ENCODE results near the gene HOXD4. TPM values are rescaled to one million over a fixed set of nuclear protein-coding genes. Genes with fewer than 3 reads are reported as not detected.

HOXD4 gene
- total RNA-seq, 1 experiment from 2014 or later, result 1.7 TPM

- in situ Hi-C loops (cut with HindIII; ENCODE audit: low sequenced_read_pairs), result no loop called here
- no peak for DNase-seq (ENCODE audit: low spot score)
These were observed 38.7 kb upstream of the HOXD4 start for GRCh38 chr2:176112375-176113302.

GRCh38 chr2:176114120-176114929 is 37.0 kb upstream of the HOXD4 start:
- in situ Hi-C loops (cut with HindIII; ENCODE audit: low sequenced_read_pairs), result no loop called here
- DNase-seq (ENCODE audit: low spot score), result no peak

GRCh38 chr2:176114930-176115625 is 36.3 kb upstream of the HOXD4 start:
- in situ Hi-C loops (cut with HindIII; ENCODE audit: low sequenced_read_pairs), result no loop called here
- DNase-seq (ENCODE audit: low spot score), result no peak

- DNase-seq (ENCODE audit: low spot score), result no peak
- in situ Hi-C loops (cut with HindIII; ENCODE audit: low sequenced_read_pairs), result no loop called here
These were observed 35.2 kb upstream of the HOXD4 start, which contains the start of gene HOXD10 for GRCh38 chr2:176115883-176116813. TSS of gene HOXD10 (plus strand) at chr2:176116778. CDS start at chr2:176116834, 56 bp downstream.

- in situ Hi-C loops (cut with HindIII; ENCODE audit: low sequenced_read_pairs), result no loop called here
These were observed 34.1 kb upstream of the HOXD4 start for GRCh38 chr2:176117162-176117822.

GRCh38 chr2:176117823-176118371 is 33.5 kb upstream of the HOXD4 start:
- no peak for DNase-seq (ENCODE audit: low spot score)
- in situ Hi-C loops (cut with HindIII; ENCODE audit: low sequenced_read_pairs), result no loop called here

More at GRCh38 chr2:176117162-176117822, 34.1 kb upstream of the HOXD4 start:
- DNase-seq (ENCODE audit: low spot score), result no peak

- DNase-seq (ENCODE audit: low spot score), result no peak
- in situ Hi-C loops (cut with HindIII; ENCODE audit: low sequenced_read_pairs), result no loop called here
These were observed 32.6 kb upstream of the HOXD4 start for GRCh38 chr2:176118601-176119339.

GRCh38 chr2:176120364-176121189 is 30.8 kb upstream of the HOXD4 start:
- in situ Hi-C loops (cut with HindIII; ENCODE audit: low sequenced_read_pairs), result no loop called here
- DNase-seq (ENCODE audit: low spot score), result no peak

- in situ Hi-C loops (cut with HindIII; ENCODE audit: low sequenced_read_pairs), result no loop called here
- no peak for DNase-seq (ENCODE audit: low spot score)
These were observed 29.9 kb upstream of the HOXD4 start for GRCh38 chr2:176121190-176122051.

GRCh38 chr2:176122052-176122682 is 29.2 kb upstream of the HOXD4 start:
- DNase-seq (ENCODE audit: low spot score), result no peak
- in situ Hi-C loops (cut with HindIII; ENCODE audit: low sequenced_read_pairs), result no loop called here

GRCh38 chr2:176122683-176123410 is 28.5 kb upstream of the HOXD4 start, which contains the start of gene HOXD9:
TSS of gene HOXD9 (plus strand) at chr2:176122719. CDS start at chr2:176122769, 50 bp downstream.
- no peak for DNase-seq (ENCODE audit: low spot score)
- in situ Hi-C loops (cut with HindIII; ENCODE audit: low sequenced_read_pairs), result no loop called here

GRCh38 chr2:176123411-176124109 is 27.8 kb upstream of the HOXD4 start:
- in situ Hi-C loops (cut with HindIII; ENCODE audit: low sequenced_read_pairs), result no loop called here
- DNase-seq (ENCODE audit: low spot score), result no peak

- in situ Hi-C loops (cut with HindIII; ENCODE audit: low sequenced_read_pairs), result no loop called here
- no peak for DNase-seq (ENCODE audit: low spot score)
These were observed 27.0 kb upstream of the HOXD4 start for GRCh38 chr2:176124110-176124946.
